Measurements from ENCODE around the gene MTHFSD.

- TF ChIP-seq CTCF (IDR thresholded peaks at IDR 0.05; ENCODE audit: low read length): no peak
- TF ChIP-seq EZH2phosphoT487 (IDR thresholded peaks at IDR 0.05; ENCODE audit: low read length): no peak
Observed at GRCh38 chr16:86594721-86595120, 39.7 kb upstream of the MTHFSD start.

Measured in MM.1S (cell line).